Body of pancreas (tissue), 4 donors: ENCODE measurements around the gene DENND5B.

Experiments used
- CTCF ChIP-seq, 7 experiments: fragments of 450-650 bp in 4 of 7; fragments of 200-600 bp in 3 of 7; sonication (generic) in 3 of 7; IDR thresholded peaks; one replicate each; pipeline ENCODE4 v1.5.1; 2016 to 2019; ENCODE audit warnings: antibody characterized with exemption in 7 of 7
- POLR2A ChIP-seq, 3 donors: fragments of 450-650 bp; IDR thresholded peaks; one replicate each; pipeline ENCODE4 v1.6.1; 2016; ENCODE audit warnings: antibody characterized with exemption in 3 of 3, mild to moderate bottlenecking in 2 of 3

- TF ChIP-seq CTCF (IDR thresholded peaks at IDR 0.05) (no peak), POLR2A (IDR thresholded peaks at IDR 0.05) (no peak)
Measured at GRCh38 chr12:31572900-31573600, 17.9 kb downstream of the DENND5B start.
